ENCODE measurements around the gene MED16. TPM values are rescaled to one million over a fixed set of nuclear protein-coding genes. Genes with fewer than 3 reads are reported as not detected.

MED16 gene
- total RNA-seq, 1 donor from 2014 or later: 46.1 TPM

DNA sequence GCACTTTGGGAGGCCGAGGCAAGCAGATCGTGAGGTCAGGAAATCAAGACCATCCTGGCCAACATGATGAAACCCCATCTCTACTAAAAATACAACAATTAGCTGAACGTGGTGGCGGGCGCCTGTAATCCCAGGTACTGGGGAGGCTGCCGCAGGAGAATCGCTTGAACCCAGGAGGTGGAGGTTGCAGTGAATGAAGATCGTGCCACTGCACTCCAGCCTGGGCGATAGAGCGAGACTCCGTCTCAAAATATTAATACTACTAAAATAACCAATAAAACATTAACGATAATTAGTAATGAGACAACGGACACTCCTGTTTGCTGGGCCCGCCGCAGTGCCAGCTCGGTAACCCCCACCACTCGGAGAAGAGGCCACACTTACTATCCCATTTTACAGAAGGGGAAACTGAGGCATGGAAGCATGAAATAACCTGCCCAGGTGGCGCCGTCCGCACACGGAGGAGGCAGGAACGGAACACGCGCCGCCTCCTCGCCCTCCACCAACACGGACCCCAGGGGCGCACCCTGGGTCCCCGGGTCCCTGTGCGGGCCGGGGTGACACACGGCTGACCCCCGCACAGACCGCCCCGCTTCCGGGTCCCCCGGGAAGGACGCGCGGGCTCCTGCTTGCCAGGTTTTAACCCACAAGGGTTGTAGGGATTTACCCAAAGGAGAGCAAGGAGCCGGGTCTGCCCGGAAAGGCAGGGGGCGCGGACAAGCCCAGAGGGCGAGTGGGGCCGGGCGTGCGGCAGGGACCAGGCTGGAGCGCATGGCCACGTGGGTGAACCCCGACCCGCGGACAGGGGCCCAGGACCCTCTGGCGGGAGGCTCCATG is 18.4 kb upstream of the MED16 start:
- no peaks in the 10 kb centered on the region for H3K36me3 ChIP-seq
- no peak overlapping the region for H3K27ac ChIP-seq
- peaks cover 8% of the 10 kb centered on the region for H3K27me3 ChIP-seq (ENCODE audit: low read depth)
- no peak for DNase-seq
- peaks cover 36% of the 10 kb centered on the region for H3K4me1 ChIP-seq
- no peaks in the 10 kb centered on the region for H3K9me3 ChIP-seq
- ATAC-seq: no peak
- TF ChIP-seq, protein P1, sequence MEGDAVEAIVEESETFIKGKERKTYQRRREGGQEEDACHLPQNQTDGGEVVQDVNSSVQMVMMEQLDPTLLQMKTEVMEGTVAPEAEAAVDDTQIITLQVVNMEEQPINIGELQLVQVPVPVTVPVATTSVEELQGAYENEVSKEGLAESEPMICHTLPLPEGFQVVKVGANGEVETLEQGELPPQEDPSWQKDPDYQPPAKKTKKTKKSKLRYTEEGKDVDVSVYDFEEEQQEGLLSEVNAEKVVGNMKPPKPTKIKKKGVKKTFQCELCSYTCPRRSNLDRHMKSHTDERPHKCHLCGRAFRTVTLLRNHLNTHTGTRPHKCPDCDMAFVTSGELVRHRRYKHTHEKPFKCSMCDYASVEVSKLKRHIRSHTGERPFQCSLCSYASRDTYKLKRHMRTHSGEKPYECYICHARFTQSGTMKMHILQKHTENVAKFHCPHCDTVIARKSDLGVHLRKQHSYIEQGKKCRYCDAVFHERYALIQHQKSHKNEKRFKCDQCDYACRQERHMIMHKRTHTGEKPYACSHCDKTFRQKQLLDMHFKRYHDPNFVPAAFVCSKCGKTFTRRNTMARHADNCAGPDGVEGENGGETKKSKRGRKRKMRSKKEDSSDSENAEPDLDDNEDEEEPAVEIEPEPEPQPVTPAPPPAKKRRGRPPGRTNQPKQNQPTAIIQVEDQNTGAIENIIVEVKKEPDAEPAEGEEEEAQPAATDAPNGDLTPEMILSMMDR (IDR thresholded peaks at IDR 0.05): no peak
- intact Hi-C loops (cut with DNase I): no loop called here
- H3K4me3 ChIP-seq: no peak overlapping the region

DNA sequence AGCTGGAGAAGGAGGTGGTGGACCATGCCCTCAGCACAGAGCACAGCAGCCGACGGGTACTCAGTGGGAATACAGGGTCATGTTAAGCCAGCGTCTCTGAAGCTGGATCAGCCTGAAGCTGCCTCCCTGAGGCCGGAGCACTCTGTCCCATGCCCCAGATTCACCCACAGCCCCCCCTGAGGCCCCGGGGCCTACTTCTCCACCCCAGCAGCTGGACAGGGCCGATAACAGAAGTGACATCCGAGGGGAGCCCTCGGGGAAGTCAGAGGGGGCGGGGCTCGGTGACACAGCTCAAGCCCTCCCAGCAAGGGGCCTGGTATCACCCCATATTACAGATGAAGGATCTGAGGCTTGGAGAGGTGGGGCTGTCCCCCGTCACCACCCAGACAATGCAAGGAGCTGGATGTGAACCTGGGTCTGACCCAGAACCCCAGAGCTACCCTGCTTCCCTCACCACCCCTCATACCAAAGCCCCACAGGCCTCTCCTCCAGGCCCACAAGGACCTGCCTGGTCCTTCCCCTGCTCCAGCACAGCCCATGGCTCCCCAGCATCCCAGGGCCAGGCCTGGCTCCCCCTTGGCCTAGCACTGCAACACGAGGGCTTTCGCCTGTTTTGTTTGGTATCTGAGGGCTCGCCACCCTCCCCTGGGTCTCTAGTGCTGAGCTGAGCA is 14.3 kb upstream of the MED16 start:
- H3K4me1 ChIP-seq: peaks cover 30% of the 10 kb centered on the region
- TF ChIP-seq, protein P1 (IDR thresholded peaks at IDR 0.05): no peak
- DNase-seq (peak; percentile 72), ATAC-seq (peak in 1 of 2 donors; percentile 3)
- H3K36me3 ChIP-seq: no peaks in the 10 kb centered on the region
- H3K27ac ChIP-seq: peak overlapping the region; percentile 79
- H3K9me3 ChIP-seq: no peaks in the 10 kb centered on the region
- intact Hi-C loops (cut with DNase I): loop anchor here (5.0 kb wide), 1 partner anchor 130 kb away; no protein-coding TSS in a partner anchor
- H3K4me3 ChIP-seq: no peak overlapping the region
- no peaks in the 10 kb centered on the region for H3K27me3 ChIP-seq (ENCODE audit: low read depth)

DNA sequence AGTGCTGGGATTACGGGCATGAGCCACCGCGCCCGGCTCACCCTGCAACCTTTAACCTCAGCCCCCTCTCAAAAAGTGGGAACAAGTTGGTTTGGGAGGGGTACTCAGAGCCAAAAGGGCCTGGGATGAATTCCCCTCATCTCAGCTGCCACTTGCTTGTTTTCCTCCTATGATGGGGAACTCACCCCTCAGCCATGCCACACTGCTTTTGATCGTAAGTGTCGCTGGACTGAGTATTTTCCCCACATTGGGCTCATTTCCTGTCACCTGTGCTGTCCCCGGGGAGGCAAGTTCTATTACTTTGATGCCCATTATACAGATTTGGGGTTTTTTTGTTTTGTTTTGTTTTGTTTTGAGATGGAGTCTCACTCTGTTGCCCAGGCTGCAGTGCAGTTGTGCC is 13.5 kb upstream of the MED16 start:
- intact Hi-C loops (cut with DNase I): loop anchor here (5.0 kb wide), 1 partner anchor 129 kb away; no protein-coding TSS in a partner anchor
- TF ChIP-seq, protein P1 (IDR thresholded peaks at IDR 0.05): no peak
- no peak for ATAC-seq
- H3K27me3 ChIP-seq (ENCODE audit: low read depth): no peaks in the 10 kb centered on the region
- no peak for DNase-seq
- no peak overlapping the region for H3K27ac ChIP-seq
- H3K9me3 ChIP-seq: no peaks in the 10 kb centered on the region
- peaks cover 30% of the 10 kb centered on the region for H3K4me1 ChIP-seq
- no peak overlapping the region for H3K4me3 ChIP-seq
- H3K36me3 ChIP-seq: peaks cover 7% of the 10 kb centered on the region

DNA sequence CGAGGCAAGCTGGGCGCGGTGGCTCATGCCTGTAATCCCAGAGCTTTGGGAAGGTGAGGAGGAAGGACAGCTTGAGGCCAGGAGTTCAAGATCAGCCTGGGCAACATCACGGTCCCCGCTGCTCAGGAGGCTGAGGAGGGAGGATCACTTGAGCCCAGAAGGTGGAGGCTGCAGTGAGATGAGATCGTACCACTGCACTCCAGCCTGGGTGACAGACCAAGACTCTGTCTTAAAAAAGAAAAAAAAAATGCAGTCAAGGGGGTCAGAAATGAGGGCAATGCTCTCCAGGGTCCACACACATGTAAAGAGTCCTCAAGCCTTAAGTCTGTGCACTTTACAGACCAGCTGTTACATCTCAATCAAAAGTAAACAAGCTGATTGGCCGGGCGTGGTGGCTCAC is 11.6 kb upstream of the MED16 start:
- no peaks in the 10 kb centered on the region for H3K9me3 ChIP-seq
- TF ChIP-seq, protein P1 (IDR thresholded peaks at IDR 0.05): no peak
- DNase-seq: no peak
- intact Hi-C loops (cut with DNase I): no loop called here
- no peak overlapping the region for H3K4me3 ChIP-seq
- H3K27ac ChIP-seq: no peak overlapping the region
- peaks cover 17% of the 10 kb centered on the region for H3K36me3 ChIP-seq
- ATAC-seq: no peak
- H3K27me3 ChIP-seq (ENCODE audit: low read depth): no peaks in the 10 kb centered on the region
- H3K4me1 ChIP-seq: peaks cover 21% of the 10 kb centered on the region

DNA sequence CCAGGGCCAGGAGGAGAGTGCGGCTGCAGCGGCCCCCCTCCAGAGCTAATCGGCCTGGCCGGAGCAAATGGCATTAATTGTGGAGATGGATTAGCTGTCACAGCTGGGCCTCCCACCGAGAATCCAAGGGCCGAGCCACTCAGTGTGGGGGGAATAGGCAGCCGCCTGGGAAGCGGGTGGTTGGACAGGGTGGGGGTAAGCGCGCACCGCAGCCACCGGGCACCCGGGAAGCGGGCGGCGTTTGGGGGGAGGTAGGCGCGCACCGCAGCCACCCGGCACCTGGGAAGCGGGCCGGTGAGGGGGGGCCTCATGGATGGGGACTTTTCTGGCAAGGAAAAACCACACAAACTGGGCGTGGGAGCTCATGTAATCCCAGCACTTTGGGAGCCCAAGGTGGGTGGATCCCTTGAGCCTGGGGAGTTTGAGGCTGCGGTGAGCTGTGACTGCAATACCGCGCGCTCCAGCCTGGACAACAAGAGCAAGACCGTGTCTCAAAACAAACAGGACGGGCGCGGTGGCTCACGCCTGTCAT is 10.3 kb upstream of the MED16 start:
- no peaks in the 10 kb centered on the region for H3K9me3 ChIP-seq
- intact Hi-C loops (cut with DNase I): no loop called here
- TF ChIP-seq, protein P1 (IDR thresholded peaks at IDR 0.05): no peak
- no peaks in the 10 kb centered on the region for H3K27me3 ChIP-seq (ENCODE audit: low read depth)
- no peak overlapping the region for H3K4me3 ChIP-seq
- H3K27ac ChIP-seq: no peak overlapping the region
- H3K36me3 ChIP-seq: peaks cover 27% of the 10 kb centered on the region
- ATAC-seq (no peak), DNase-seq (no peak)
- H3K4me1 ChIP-seq: peaks cover 9% of the 10 kb centered on the region
